H1 (cell line): ENCODE measurements around the gene KIN. TPM values are rescaled to one million over a fixed set of nuclear protein-coding genes. Genes with fewer than 3 reads are reported as not detected.

Source experiments
- EP300 ChIP-seq, 2 experiments: IDR thresholded peaks; 1 replicate in 1 of 2; 2 replicates in 1 of 2; pipeline ENCODE4 v1.6.1; 2011 to 2012; ENCODE audit warnings: low read depth in 2 of 2, low read length in 2 of 2, mild to moderate bottlenecking in 2 of 2, borderline replicate concordance in 1 of 2, inconsistent platforms in 1 of 2, moderate library complexity in 1 of 2
- GABPA ChIP-seq: IDR thresholded peaks from 2 replicates; pipeline ENCODE4 v1.6.1; 2011; ENCODE audit warnings: mild to moderate bottlenecking, low read length, moderate library complexity, borderline replicate concordance; ENCODE audit not compliant: insufficient read depth
- NANOG ChIP-seq: IDR thresholded peaks from 2 replicates; pipeline ENCODE4 v1.6.1; 2011; ENCODE audit warnings: low read length, low read depth, mild to moderate bottlenecking, inconsistent platforms; ENCODE audit not compliant: insufficient read depth, poor library complexity, severe bottlenecking
- NRF1 ChIP-seq: IDR thresholded peaks from 2 replicates; pipeline ENCODE4 v1.6.1; 2011; ENCODE audit warnings: mild to moderate bottlenecking, low read depth, low read length, improper control_type of control experiment
- polyA plus RNA-seq, 7 experiments: library from polyadenylated mRNA; depleted of rRNA in 3 of 7; stranded (reverse) in 5 of 7; unstranded in 2 of 7; fragments of >200 nt in 5 of 7; fragments of 200-250 nt in 2 of 7; gene quantifications; 1 replicate in 5 of 7; 2 replicates in 1 of 7; 4 replicates in 1 of 7; pipeline versions ENCODE4 v1.2.1 to v1.2.3, GENCODE V29; 2011 to 2013; ENCODE audit warnings: missing spikeins in 2 of 7, mixed read lengths in 2 of 7
- total RNA-seq: library from RNA; stranded (reverse); fragmentation: NEBNext Ultra II Directional; extraction: Animal tissue kit (Norgen Biotek cat#: 25700); gene quantifications from 2 replicates; pipeline ENCODE4 v1.2.1, GENCODE V29; 2021

The KIN gene
- total and polyA plus RNA-seq, 2 of the 8 experiments (the other 6 are each of a cell fraction or from before 2014, with no cell fraction given), result 3.7 to 16.5 TPM

DNA sequence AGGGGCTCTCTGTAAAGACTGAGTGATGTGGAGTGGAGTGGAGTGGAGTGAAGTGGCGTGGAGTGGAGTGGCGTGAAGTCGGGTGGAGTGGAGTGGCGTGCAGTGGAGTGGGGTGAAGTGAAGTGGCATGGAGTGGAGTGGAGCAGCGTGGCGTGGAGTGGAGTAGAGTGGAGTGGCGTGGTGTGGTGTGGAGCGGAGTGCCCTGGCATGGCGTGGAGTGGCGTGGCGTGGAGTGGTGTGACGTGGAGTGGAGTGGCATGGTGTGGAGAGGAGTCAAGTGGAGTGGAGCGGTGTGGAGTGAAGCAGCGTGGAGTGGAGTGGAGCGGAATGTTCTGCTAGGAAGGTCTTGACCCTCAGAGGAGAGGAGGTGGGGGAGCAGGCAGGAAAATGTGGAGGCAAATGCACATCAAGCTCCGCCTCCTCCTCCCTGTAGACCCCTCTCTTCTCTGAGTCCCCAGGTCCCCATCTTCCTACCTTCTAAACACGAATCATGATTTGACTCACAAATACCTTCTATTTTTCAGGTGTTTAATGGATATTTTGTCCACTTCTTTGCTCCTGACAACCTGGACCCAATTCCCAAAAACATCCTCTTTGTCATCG lies 64.8 kb downstream of the KIN start (continued):
- TF ChIP-seq NANOG (no peak), GABPA (no peak), NRF1 (no peak), EP300 (IDR thresholded peaks at IDR 0.05; ENCODE audit: borderline replicate concordance in 1 of 2, low read depth in 2 of 2, low read length in 2 of 2) (no peak)
